Measurements from ENCODE around the gene SYVN1.

SYVN1 gene

DNA sequence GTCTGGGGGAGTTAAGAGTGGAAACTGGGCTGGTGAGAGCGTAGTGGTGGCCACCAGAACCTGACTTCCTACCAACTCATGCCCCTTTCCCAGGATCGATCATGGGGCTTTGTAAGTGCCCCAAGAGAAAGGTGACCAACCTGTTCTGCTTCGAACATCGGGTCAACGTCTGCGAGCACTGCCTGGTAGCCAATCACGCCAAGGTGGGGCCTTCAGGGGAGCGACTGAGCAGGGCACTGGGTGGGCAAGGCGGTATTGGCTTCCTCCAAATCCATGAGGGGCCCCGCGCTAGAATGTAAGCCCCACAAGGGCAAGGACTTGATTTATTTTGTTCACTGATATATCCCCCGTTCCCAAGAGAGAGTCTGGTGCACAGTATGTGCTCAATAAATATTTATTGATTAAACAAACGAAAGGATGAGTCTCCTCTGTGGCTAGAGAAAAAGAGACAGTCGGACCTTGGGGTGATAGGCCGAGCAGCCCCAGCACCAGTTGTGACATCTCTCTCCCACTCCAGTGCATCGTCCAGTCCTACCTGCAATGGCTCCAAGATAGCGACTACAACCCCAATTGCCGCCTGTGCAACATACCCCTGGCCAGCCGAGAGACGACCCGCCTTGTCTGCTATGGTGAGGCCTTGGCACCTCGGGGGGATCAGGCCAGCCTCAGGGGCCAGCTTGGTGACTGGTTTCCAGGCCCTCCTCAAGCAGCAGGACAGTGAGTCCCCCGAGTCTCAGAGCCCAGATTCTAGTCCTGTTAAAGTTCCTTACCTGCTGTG lies 49.5 kb downstream of the SYVN1 start:
- peak in 1 of 2 experiments; percentile 47 for DNase-seq

DNA sequence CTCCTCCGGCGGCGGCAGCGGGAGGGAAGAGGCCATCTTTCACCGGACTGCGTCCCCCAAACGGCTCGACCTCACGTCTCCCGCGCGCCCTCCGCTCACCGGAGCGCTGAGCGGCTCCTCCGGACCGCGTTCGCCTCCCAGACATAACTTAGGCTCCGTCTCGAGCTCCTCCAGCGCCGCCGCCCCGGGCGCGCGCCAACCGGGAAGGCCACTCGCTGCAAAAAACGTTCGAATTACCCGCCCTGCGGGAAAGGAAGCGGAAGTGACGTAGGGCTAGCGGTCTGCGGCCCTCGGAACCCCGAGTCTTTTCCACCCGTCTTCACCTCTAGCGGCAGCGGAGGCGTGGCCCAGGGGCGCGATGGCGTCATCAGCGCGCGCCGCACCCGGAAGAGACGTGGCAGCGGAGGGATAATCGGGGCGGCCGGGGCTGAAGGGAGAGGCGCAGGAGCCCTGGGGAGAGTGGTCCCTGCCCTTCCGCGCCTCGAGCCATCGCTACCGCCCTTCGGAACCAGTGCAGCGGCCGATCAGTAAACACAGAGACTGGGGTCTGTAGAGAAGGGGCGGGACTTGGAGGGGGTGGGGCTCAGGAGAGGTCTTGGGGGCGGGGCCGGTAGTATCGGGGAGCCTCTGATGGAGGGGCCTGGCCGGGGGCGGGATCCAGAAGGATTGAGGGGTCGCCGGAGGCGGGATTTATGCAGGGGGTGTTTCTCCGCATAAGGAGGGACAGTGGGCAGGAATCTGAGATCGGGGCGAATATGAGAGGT lies 50.3 kb downstream of the SYVN1 start, which contains the start of the genes CDCA5 and ZFPL1:
Gene CDCA5 (minus strand): TSS at position 207 of the 764 bp plus-strand sequence. CDS start 62 bp downstream, at position 145.
Gene ZFPL1 (plus strand): TSS at position 389 of the 764 bp plus-strand sequence. CDS start 477 bp downstream, outside the sequence.
- peak; percentile 94 to 97 for DNase-seq

DNA sequence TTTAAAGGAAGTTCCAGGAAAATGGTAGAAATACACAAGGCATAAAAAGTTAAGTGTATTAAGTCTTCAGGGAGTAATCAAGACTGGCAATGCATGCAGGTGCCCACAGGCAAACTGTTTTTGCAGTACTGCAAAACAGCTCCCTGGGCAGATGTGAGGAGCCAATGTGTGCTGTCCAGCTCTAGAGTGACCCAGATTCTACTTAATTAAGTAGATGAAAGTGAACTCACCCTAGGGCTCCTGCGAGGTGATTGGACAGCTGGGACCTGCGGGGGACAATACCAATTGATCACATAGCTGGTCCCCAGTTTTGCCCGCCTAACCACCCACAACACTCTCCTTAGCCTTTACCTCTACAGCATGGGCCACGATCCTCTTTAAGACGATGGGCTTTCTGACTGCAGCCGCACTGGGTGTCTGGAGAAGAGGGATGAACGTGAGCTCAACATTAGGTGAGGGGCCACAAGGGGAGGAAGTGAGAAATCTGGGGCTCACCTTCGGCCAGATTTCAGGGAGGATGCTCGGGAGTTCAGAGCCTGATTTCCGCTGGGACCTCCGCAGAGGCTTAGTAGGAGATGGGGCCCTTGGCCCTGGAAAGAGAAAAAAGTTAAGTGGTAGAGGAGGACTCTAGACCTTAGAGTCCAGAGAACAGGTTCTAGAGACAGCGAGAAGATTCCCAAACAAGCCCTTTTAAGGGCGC lies 51.0 kb downstream of the SYVN1 start:
- DNase-seq, result peak in 1 of 2 experiments; percentile 29

DNA sequence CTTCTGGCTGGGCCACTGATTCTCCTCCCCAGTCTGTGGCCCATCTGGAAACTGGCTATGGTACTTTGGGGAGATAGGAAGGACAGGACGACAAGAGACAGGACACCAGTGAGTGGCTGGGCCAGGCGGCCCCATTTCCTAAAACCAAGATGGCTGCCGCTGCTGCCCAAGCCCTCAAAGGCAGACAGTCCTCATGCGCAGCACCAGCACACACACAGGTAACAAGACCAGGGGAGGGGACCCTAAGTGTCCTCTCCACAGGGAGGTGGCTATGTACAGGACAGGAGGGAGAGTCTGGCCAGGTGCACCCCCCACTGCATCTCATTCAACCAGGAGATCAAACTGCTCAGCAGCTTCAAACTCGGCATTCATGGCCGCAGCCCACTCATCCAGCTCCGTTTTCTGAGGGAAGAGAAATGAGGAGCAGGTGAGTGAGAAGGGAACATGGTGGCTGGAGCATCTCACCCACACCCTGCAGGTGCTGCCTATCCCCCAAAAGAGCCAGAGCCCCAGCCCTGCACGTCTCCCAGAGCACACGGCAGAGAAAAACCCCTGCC lies 55.5 kb downstream of the SYVN1 start:
- DNase-seq, result no peak

DNA sequence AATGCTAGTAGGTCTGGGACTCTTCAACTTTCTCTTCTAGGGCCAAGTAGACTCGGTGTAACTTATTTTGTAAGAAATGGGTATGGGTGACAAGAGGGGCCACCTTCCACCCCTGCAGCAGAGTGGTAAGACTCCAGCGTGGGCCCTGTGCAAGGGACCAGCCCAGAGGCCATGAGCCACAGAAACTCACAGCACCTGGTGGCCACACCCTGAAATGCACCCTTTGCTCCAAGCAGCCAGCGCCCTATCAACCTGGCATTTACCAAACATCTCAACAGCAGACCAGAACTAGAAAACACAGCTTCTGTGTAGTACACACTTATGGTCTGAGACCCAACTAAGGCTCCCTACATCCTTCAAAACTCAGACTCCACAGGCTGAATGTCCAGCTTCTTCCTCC lies 56.2 kb downstream of the SYVN1 start:
- DNase-seq, result peak; percentile 9 to 29

DNA sequence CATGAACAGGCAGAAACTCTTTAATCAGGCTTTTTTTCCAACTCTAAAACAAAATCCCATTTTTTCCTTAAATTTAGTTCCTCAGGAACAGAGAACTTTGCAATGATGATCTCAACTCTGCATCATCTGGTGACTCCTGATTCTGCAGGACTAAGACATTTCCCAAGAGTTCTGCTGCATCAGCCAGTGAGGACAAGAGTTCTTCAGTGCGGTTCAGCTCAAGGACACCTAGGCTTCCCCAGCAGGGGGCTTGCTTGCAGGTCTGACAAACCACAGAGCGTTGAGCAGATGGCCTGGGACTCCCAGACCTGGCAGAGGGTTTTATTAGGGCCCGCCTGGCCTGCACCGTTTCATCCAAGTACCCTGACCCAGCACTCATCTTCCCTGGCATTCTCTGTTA lies 56.9 kb downstream of the SYVN1 start:
- DNase-seq, result no peak
